GM19238 (cell line): ENCODE data around the gene ESYT3.
"Not testable (repeated sequence)": the region's sequence is repeated elsewhere in the genome, so short reads cannot be mapped to it uniquely, and the experiment has no call there.

Experiments
- DNase-seq: peaks from one replicate; pipeline ENCODE4 v3.0.0; 2011; ENCODE audit warnings: low spot score; ENCODE audit not compliant: insufficient read length

Gene ESYT3

GRCh38 chr3:138442433-138442832, 8.0 kb downstream of the ESYT3 start:
- no peak for DNase-seq

DNA sequence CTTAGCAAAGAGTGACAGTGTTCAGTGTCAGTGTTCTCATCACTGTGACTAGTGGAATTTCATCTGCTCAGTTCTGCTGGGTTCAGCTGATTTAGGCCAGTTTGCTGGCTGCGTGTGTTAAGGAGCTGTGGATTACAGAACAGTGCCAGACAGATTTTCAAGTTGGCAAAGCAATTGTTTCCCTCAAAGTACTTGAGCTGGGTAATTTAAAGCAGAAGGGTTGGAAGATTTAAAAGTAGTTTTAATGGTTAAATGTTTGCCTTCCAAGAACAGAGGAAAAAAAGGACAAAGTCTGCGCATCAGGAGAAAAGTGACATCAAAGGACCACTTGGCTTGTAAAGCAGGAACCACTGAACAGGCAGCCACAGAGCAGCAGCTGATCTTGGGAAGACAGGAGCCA, 8.7 kb downstream of the ESYT3 start:
- no peak for DNase-seq

GRCh38 chr3:138443521-138444503, 9.4 kb downstream of the ESYT3 start:
- no peak for DNase-seq

GRCh38 chr3:138445236-138445635, 10.8 kb downstream of the ESYT3 start:
- no peak for DNase-seq

DNA sequence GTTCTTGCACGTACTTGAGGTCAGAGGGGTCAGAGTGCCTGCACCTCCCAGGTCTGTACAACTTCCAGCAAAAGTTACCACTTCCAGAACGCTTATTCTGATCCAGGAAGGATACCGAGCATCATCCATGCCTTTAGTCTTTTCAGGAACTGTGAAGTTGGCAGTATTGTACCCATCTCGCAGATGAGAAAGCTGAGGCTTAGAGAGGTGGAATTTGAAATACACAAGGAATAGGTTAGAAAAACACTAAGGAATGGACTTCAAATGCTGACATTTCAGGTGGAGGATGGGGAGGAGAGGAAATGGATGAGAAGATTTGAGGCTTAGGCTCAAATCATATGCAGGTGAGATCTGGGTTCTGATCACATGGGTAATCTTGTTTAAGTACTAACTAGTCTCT, 11.2 kb downstream of the ESYT3 start:
- no peak for DNase-seq

GRCh38 chr3:138448631-138449030, 14.2 kb downstream of the ESYT3 start:
- no peak for DNase-seq

GRCh38 chr3:138449490-138449889, 15.1 kb downstream of the ESYT3 start:
- no peak for DNase-seq

DNA sequence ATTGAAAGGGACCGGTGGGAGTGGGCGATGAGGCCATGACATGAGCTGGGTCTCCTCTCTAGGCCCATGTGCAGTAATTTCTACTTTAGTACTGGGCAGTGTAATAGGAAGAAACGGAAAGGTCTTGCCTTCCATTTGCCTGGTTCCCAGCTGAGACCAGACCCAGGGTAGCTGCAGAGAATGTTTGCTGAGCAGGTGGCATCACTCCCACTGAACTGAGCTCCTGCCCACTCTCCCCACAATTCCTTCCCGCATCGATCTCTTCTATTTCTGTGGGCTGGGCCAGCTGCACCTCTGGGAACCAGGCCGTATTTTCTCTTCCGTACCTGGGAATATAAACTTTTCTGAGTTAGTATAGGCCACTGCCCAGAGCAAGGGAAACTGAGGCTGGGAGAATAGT, 15.8 kb downstream of the ESYT3 start:
- no peak for DNase-seq

DNA sequence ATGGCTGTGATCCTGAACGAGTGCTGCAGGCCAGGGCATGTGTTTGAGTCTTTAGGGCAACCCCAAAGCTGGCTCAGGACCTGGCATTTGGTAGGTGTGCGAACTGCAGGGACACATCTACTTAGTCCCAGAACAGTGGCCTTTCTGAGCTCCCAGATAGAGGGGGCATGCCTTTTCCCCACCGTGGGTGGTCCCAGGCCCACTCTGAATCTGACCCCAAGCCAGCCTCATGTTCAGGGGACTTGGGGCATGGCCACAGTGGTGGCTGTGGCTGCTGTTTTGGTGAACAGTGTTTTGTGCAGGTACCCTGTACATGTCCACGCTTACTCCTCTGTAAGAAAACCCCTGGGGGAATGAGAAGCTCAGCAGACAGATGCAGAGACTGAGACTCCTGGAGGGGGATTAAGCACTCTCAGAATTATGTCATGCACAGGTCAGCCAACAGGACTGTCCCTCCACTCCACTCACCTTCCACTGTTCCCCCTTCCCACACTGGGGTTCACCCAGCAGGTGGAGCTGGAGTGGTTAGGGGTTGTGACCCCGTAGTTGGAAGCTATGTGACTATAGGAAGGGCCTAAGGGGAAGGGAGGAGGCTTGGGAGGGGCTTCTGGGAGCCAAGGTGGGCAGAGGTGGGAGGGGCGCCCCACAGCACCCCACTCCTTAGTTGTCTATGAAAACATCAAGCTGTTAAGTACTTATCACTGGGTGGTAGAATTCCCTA, 16.4 kb downstream of the ESYT3 start:
- DNase-seq, result no peak

DNA sequence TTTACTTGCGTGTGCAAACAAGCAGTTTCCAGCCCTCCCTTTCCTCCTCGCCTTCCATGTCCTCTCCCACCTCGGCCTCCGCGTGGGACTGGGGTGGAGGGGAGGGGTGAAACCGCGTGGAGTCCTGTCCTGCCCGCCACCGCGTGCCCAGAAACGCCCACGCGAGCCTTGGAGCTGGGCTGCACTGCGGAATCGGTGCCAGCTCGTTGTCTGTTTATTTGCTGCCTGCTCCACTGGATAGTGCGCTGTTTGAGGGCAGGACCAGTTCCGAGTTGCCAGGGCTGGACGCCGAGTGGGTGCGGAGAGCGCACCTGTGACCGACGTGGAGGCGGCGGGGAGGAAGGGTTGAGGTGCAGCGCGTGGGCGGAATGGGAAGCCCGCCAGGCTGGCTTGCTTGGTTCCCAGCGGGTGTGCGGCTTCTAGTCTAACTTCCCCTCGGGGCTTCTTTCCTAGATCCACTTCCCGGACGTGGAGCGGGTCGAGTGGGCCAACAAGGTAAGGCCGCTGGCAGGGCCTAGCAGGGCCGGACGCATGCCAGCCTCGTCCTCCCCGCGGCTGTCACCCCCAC, 17.3 kb downstream of the ESYT3 start:
- no peak for DNase-seq

GRCh38 chr3:138452436-138452835, 18.0 kb downstream of the ESYT3 start:
- DNase-seq, result no peak

- DNase-seq, result not testable (repeated sequence)
Measured at GRCh38 chr3:138453940-138454339, 19.5 kb downstream of the ESYT3 start.

GRCh38 chr3:138455801-138456716, 21.6 kb downstream of the ESYT3 start:
- no peak for DNase-seq

DNA sequence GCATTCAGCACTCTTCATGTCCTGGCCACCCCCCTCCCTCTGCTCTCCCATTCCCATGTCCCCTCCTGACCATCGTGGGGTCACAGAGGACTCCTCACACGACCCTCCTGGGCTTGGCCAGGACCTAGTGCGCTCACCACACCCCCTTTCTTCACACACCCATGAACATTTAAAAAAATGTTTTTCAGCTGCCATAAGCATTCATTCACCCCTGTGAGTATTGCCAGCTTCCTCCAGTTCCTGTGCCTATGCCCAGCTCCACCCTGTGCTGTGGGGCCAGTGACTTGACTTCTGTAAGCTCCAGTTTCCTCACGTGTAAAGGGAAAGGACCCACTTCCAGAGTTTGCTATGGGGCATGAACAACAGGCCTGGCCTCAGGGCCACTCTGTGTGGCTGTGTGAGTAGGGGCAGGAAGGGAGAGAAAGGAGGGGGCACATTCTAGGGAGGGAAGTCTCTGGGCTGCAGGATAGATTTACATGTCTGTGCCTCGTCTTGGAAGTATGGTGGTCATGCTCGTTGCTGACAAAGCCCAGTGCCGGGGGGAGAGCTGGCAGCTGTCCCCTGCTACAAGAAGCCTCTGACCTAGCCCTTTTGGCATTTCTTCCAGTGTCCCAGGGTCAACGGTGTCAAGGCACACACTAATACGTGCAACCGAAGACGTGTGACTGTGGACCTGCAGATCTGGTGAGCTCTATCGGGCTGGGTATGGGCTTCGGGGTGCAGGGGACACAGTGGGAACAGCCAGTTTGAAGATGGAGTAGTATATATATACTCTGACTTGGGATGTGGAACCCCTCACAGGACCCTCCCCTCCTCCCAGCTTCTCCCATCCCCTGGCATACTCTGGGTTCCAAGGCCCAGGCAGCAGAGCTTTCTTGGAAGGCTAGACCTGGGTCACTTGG, 22.8 kb downstream of the ESYT3 start:
- DNase-seq, result no peak

DNA sequence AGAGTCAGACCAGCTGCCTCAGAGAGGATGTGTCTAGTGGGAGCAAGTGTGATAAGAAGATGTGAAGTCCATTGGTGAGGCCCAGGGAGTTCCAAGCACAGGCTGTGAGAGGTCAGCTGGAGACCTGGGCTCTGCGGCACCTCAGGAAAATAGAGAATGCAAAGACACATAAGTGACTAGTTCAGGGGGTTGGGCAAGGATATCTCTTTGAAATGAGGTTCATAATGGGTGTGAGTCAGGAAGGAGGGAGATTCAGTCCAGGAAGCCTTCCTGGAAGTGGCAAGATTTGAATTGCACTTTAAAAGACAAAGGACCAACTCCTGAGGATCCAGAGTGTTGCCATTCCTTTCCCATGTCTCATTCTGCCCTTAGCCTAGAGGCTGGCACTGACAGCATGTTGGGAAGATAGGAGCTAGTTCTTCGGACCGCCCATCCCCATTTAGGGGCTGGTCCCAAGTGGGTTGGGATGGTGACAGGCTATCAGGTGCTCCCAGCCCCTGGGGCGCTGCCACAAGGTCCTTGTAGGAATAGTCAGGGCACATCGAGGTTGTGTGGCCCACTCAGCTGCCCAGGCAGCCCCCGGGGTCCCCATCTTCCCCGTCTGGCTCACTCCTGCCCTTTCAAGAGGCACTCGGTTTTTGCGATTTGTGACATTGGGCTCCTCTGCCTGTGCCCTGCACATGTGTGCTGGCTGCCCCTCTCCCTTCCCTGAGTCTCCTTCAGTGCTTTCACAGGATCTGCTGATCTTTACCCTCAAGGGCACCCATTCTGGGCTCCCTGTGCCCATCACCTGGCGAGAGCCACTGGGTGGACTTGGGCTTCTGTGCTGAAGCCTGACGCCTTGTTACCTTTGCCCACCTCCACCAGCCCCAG, 23.7 kb downstream of the ESYT3 start:
- DNase-seq, result no peak

DNA sequence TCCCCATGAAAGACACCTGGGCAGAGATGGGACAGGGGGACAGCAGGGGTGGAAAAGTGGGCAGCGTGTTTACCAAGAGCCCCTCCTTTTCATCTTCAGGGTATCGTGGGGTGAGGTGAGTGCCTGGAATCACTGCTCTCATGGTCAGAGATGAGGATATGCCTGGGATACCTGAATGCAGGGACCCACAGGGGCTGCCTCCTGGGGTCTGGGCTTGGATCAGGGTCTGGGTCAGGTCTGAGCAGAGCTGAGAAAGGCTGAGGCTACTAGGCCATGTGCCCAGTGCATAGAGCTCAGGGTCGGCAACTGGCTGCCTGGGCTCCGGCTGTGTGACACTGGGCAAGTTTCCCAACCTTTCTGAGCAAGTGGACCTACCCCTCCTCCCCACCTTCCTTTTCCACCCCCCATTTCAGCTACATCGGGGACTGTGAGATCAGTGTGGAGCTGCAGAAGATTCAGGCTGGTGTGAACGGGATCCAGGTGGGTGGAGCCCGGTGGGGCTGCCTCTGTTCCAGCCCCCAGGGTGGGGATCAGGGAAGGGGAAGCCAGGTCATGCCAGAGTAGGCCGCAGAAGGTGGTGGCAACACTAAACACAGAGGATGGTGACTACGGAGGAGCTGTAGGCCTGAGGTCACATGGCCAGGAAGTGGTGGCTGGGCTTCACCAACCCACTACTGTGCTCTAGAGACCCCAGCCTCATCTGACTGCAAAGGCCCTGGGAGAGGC, 24.5 kb downstream of the ESYT3 start:
- no peak for DNase-seq

DNA sequence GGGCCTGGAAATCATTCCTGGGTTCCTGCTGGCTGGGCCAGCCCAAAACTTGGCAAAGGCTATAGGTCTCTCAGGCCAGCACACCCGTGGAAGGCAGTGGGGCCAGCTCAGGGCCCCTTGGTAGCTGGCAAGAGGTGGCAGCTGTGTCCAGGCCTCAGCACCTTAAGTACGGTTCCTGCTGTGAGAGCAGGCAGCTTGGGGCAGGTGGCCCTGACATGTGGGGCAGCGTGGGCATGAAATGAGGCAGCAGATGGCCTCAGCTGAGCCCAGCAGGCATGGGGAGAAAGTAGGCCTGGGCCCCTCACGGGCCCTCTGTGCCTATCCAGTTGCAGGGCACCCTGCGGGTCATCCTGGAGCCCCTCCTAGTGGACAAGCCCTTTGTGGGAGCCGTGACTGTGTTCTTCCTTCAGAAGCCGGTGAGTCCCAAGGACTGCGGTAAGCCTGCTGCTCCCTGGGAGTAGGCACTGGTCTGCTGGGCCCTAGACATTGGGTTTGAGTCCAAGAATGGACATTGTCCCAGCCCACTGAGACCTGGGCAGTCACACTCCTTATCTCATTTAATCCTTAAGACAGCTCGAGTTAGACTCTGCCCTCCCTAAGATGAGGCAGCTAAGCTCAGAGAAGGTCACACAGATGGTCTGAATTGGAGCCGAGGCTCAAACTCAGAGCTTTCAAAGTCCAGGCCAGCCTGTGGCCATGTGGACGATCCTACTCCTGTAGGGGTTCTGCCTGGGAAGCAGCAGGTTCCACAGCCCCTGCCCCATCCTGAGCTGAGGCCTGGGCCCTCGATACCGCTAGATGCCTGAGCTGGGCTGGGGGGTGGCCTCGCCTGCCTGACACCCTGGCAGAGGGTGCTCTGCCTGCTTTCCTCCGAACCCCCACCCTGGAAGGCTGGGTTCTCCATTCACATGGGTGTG, 25.5 kb downstream of the ESYT3 start:
- DNase-seq, result no peak
